ENCODE data around the gene OPTC. TPM values are rescaled to one million over a fixed set of nuclear protein-coding genes. Genes with fewer than 3 reads are reported as not detected.

OPTC gene
- total and polyA plus RNA-seq, 2 of the 8 experiments (the other 6 are each of a cell fraction or from before 2014, with no cell fraction given) = 1.1 to 4.0 TPM

DNA sequence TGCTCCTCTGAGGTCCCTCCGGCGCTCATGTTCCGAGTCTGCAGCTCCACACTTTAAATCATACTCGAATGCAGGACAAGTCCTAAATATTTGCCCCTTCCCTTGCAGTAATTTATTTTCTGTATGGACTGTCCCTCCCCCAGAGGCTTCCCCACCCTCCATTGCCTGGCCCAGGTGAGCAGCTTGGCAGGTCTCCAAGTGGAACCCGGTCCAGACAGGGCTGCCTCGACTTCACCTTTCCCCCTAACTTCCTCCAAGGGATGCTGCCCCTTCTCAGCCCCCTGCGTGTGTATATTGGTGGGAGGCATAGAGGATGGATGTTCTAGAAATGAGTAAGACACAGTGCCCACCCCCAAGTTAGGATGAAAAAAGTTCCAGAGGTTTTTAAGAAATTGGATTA, 5.4 kb upstream of the OPTC start:
- Histone ChIP-seq H3K79me1 (ENCODE audit: low read depth, low read length) (no peaks in the 10 kb centered on the region), H2AFZ (ENCODE audit: low read length) (no peak overlapping the region), H4K8ac (ENCODE audit: extremely low read depth, insufficient read depth, low read length) (no peak overlapping the region), H3K23me2 (ENCODE audit: low read depth, low read length) (no peaks in the 10 kb centered on the region), H3K4ac (replicated peaks; ENCODE audit: insufficient read length, low read depth, low read length) (no peak overlapping the region), H3K27ac (ENCODE audit: low read depth, low read length) (no peak overlapping the region), H3K36me3 (ENCODE audit: control insufficient read depth in 2 of 4, insufficient read depth in 4 of 4, low read length in 3 of 4) (no peaks in the 10 kb centered on the region), H3K56ac (replicated peaks; ENCODE audit: insufficient read length, low read depth, low read length) (no peak overlapping the region), H4K20me1 (replicated peaks in 1 of 2; ENCODE audit: control insufficient read depth in 1 of 2, insufficient read depth in 2 of 2, low read length in 2 of 2) (no peaks in the 10 kb centered on the region), H3K18ac (ENCODE audit: extremely low read depth, low read length) (no peak overlapping the region), H4K5ac (ENCODE audit: insufficient read length, low read depth, low read length) (no peak overlapping the region), H3K4me3 (ENCODE audit: extremely low read depth in 1 of 4, insufficient read depth in 2 of 4, low read depth in 3 of 4, low read length in 4 of 4) (no peak overlapping the region), H2BK15ac (ENCODE audit: low read length) (no peak overlapping the region), H3K9me3 (ENCODE audit: insufficient read depth in 2 of 2, low read depth in 1 of 2, low read length in 1 of 2) (no peaks in the 10 kb centered on the region), H2BK12ac (ENCODE audit: low read depth, low read length) (no peak overlapping the region), H3K4me1 (replicated peaks in 1 of 4; ENCODE audit: control insufficient read depth in 3 of 4, insufficient read depth in 4 of 4, low read length in 3 of 4) (peaks cover 0 to 17% (median 8%) of the 10 kb centered on the region in 4 experiments; a peak in 6 of 7 replicates), H3K27me3 (replicated peaks in 1 of 4; ENCODE audit: control insufficient read depth in 3 of 4, extremely low read depth in 1 of 4, insufficient read depth in 3 of 4, low read length in 3 of 4) (no peaks in the 10 kb centered on the region; a peak in 1 of 7 replicates), H3K14ac (ENCODE audit: insufficient read length) (no peak overlapping the region), H2BK5ac (ENCODE audit: low read depth, low read length) (no peak overlapping the region), H2BK20ac (ENCODE audit: low read length) (no peak overlapping the region), H3K23ac (ENCODE audit: insufficient read length) (no peak overlapping the region), H3K4me2 (ENCODE audit: insufficient read depth in 1 of 2, low read depth in 2 of 2, low read length in 2 of 2) (no peak overlapping the region), H2AK5ac (ENCODE audit: low read depth, low read length) (no peak overlapping the region), H2BK120ac (replicated peaks; ENCODE audit: low read depth, low read length) (no peak overlapping the region), H3K79me2 (ENCODE audit: control insufficient read depth in 1 of 2, insufficient read depth in 2 of 2, low read length in 2 of 2) (no peaks in the 10 kb centered on the region), H3K9ac (replicated peaks in 1 of 4; ENCODE audit: extremely low read depth in 1 of 4, low read depth in 3 of 4, low read length in 3 of 4) (no peak overlapping the region), H4K91ac (replicated peaks; ENCODE audit: insufficient read length, low read length) (no peak overlapping the region)
- TF ChIP-seq HDAC2 (IDR thresholded peaks at IDR 0.05; ENCODE audit: borderline replicate concordance in 1 of 2, low read depth in 2 of 2, low read length in 2 of 2) (no peak), CHD1 (IDR thresholded peaks at IDR 0.05; ENCODE audit: low read depth, low read length) (no peak), KDM4A (IDR thresholded peaks at IDR 0.05; ENCODE audit: low read depth, low read length, severe bottlenecking) (no peak)
- FAIRE-seq (no peak), DNase-seq (ENCODE audit: low read depth in 1 of 2, low spot score in 2 of 2) (no peak)
- ChIA-PET CTCF (ENCODE audit: partially characterized antibody) (interaction anchor here (0.6 to 7.4 kb wide), 57 partner anchors 7 to 431 kb away, joined by 3 to 188 read pairs (median 5); partner anchors contain the start of genes ATP2B4 and PRELP), POLR2A (ENCODE audit: partially characterized antibody) (interaction anchor here (1.1 to 1.4 kb wide), 4 partner anchors 19 to 161 kb away, joined by 3 to 5 read pairs (median 4); no protein-coding TSS in a partner anchor)
- WGBS, 2 experiments (ENCODE audit: extremely low coverage in 1 of 2, insufficient coverage in 1 of 2, insufficient read length in 1 of 2, insufficient replicate concordance in 2 of 2, low coverage in 1 of 2, low lambda C conversion rate in 2 of 2, missing lambda C conversion rate in 1 of 2) = 89% methylated on average over 6 of the region's 7 CpGs; no CpG with 5 or more reads in 1 of the 2 experiments
